ENCODE data around the gene PLCD3.

DNA sequence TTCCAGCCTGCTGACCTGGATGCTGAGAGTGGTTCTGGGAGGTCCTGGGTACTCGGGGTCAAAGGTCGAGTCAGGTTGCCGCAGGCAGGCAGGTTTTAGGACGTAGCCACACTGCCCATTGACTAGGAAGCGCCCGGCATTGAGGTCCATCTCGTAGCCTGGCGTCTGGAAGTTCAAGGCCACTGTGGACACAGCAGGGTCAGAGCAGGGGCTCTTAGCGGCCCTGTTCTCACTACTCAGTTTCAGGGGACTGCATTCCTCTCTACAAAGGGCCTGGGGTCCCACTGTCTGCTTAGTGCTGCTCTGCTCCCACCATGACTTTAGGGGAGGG is 18.9 kb downstream of the PLCD3 start:
- TF ChIP-seq, protein P1, sequence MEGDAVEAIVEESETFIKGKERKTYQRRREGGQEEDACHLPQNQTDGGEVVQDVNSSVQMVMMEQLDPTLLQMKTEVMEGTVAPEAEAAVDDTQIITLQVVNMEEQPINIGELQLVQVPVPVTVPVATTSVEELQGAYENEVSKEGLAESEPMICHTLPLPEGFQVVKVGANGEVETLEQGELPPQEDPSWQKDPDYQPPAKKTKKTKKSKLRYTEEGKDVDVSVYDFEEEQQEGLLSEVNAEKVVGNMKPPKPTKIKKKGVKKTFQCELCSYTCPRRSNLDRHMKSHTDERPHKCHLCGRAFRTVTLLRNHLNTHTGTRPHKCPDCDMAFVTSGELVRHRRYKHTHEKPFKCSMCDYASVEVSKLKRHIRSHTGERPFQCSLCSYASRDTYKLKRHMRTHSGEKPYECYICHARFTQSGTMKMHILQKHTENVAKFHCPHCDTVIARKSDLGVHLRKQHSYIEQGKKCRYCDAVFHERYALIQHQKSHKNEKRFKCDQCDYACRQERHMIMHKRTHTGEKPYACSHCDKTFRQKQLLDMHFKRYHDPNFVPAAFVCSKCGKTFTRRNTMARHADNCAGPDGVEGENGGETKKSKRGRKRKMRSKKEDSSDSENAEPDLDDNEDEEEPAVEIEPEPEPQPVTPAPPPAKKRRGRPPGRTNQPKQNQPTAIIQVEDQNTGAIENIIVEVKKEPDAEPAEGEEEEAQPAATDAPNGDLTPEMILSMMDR (conservative IDR thresholded peaks at IDR 0.05; ENCODE audit: low read depth, low read length) = no peak
- no peak for TF ChIP-seq MXI1 (IDR thresholded peaks at IDR 0.05; ENCODE audit: borderline replicate concordance, low read depth, low read length)
